ENCODE data around the gene SETD6.
"Not testable (repeated sequence)": the region's sequence is repeated elsewhere in the genome, so short reads cannot be mapped to it uniquely, and the experiment has no call there.

The SETD6 gene

DNA sequence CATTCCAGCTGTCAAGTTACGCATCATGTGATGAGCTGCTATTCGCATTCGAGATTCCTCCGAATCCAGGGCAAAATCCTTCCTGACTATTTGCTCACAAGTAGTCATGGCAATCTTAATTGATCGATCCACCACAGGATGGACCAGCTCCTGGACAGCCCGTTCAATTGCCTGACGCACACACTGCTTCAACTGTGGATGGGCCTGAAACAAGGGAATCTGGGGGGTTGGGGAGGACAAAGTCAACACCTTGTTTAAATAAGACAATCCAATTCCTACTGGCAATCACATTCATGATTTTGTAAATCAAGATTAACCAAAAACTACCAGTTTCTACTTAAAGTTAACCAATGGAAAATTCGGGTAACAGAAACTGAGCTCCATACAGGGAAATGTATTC is 28.4 kb downstream of the SETD6 start:
- no peak for DNase-seq

- DNase-seq: no peak
These were observed 33.1 kb downstream of the SETD6 start for GRCh38 chr16:58548378-58548777.

DNA sequence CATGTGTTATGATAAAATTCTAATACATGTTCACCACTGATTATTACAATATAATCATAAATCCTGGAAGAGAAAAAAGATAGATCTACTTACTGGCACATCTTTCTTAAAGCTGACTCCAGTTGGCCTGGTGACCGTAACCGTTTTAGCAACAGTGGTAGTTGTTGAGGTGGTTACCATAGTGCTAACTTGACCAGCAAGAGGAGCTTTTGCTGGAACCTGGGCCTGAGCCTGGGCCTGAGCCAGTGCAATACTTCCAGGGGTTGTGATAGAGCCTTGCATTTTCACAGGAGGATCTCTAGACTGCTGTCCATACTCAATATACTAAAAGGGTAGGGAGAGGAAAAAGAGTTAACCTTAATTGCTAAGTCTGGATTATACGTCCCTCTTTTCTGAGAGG is 36.2 kb downstream of the SETD6 start:
- DNase-seq: no peak

DNA sequence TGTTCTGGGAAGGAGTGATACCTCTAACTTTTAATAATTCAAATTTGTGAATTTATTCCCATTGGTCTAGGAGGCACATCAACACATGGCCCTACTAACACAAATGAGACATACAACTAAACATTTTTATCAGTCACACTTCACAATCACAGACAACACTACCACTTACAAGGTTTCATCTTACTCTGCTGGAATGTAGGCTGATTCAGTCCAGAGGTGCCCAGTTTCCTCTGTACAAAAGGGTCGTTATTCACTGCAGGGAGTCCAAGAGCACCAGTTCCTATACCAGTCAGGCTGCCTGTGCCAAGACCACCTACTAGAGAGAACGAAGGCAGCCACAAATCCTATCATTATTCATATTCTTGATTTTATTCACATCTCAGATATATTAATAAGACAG is 41.4 kb downstream of the SETD6 start:
- no peak for DNase-seq

DNA sequence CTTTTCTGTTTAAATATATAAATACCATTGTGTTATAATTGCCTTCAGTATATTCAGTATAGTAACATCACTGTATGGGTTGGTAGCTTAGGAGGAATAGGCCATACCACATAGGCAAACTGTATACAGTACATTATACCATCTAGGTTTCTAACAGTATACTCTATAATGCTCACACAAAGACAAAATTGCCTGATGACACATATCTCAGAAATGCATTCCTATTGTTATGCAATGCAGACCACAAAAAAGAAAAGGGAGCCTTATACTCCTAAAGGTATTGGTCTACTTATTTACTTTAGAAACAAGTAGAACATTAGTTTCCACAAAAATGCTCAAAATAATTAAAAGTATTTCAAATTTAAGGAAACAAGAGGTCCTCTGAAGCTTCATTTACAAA is 47.9 kb downstream of the SETD6 start:
- DNase-seq: no peak

DNA sequence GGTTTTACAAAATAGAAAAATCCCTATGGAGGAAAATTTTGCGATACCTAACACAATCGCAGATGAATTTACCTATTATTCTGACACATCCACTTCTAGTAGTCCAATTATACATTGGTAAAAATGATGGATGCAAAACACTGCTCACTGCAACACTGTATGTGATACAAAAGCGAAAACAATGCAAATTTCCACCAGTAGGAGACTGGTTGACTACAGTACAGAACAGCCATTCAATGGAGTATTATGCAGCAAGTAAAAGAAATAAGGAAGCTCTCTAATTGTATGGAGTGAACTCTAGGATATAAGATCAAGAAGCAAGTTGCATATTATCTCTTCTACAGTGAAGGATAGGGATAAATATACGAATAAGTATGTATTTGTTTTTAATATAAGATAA is 48.5 kb downstream of the SETD6 start:
- DNase-seq: no peak

DNA sequence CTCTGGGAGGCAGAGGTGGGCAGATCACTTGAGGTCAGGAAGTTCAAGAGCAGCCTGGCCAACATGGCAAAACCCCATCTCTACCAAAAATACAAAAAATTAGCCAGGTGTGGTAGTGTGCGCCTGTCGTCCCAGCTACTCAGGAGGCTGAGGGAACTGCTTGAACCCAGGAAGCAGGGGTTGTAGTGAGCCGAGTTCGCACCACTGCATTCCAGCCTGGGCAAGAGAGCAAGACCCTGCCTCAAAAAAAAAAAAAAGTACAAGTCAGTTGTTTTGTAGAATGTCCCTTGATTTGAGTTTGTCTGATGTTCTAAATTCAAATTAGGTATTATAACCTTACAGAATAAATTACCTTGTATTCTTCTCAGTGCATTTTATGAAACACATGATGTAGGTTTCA is 50.4 kb downstream of the SETD6 start:
- not testable (repeated sequence) for DNase-seq

Measured in suppressor macrophage treated with lipopolysaccharide for 4 hours (primary cell).